Right ventricle myocardium inferior (tissue), 1 donor: ENCODE data around the gene KIF18B. TPM values are rescaled to one million over a fixed set of nuclear protein-coding genes. Genes with fewer than 3 reads are reported as not detected.

Experiments
- ATAC-seq: fragments of 200-7000 bp; cut with Tn5 transposase; one replicate; pipeline ENCODE4 v1.9.1; 2020; ENCODE audit warnings: mild to moderate bottlenecking, moderate library complexity
- DNase-seq: peaks from one replicate; pipeline ENCODE4 v3.0.0; 2021; ENCODE audit errors: missing footprints
- intact Hi-C: fragments of 100-400 bp; cut with DNase I; formaldehyde crosslinking; loops from one replicate; pipeline ENCODE4 v1.11.0; 2022
- total RNA-seq: library from RNA; stranded (reverse); fragmentation: NEBNext Ultra II Directional; extraction: Animal tissue kit (Norgen Biotek cat#: 25700); gene quantifications from one replicate; pipeline ENCODE4 v1.2.1, GENCODE V29; 2021
- donor health status: DM: no; HTN: yes; CAD: no; lungs with severe emphysema.

The KIF18B gene
- total RNA-seq, 1 donor from 2014 or later, result 2.5 TPM

DNA sequence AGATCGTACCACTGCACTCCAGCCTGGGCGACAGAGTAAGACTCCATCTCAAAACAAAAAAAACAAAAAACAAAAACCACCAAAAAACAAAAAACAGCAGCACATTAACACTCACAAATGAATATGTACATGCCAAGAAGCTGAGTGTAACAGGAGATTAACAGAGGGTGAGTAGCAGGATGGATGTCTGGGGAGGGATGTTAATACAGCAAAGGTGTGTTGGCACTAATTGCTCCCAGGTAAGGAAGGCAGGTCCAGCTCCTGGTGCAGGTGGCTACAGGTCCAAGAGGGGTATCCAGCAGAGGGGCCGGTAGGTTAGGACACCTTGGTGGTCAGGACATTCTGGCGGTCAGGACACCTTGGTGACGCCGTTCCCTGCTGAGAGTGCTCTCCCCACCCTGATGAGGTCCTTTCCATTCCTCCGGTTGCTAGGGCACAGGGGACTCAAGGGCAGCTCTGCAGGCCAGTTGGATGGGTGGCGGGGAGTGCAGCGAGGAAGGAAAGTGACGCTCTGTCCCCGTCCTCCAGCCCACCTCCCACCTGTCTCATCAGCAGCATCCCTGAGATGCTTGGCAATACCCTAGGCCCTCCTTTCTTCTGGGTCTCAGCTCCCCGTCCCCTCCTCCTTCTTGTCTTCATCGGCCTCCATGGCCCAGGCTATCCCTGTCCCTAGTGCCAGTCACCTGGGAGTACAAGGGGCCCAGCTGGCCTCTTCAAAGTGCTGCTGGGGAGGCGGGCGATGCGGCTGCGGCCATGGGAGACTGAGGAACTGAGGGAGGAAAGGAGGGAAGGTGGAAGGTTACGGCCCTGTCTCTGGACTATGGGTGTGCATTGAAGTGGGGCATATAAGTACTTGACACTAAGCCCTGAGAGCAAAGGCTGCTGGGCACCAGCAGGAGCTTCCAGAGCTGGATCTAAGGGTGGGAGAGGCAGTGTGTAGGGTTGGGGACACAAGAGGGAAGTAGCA is 21.6 kb downstream of the KIF18B start:
- intact Hi-C loops, result no loop called here
- no peak for DNase-seq
- ATAC-seq, result no peak

DNA sequence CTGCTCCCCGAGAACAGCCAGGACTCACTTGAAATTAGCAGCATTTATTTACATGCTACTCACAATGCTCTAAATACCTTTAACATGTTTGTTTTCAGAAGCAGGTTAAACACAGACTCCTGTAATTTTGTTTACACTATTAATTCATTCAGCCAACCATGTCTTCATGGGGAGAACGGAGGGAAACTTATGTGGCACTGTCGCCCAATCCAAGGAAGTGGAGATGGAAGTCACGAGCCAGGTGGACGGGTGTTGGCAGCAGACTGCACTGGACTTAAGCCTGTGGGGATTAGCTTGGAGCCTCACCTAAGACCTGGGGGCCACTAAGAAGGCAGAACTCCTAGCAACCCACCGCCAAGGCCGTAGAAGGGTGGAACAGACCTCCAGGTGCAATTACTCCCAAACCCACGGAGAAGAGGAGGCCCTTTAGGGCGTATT is 23.4 kb downstream of the KIF18B start:
- DNase-seq (no peak), ATAC-seq (no peak)
- intact Hi-C loops, result no loop called here

DNA sequence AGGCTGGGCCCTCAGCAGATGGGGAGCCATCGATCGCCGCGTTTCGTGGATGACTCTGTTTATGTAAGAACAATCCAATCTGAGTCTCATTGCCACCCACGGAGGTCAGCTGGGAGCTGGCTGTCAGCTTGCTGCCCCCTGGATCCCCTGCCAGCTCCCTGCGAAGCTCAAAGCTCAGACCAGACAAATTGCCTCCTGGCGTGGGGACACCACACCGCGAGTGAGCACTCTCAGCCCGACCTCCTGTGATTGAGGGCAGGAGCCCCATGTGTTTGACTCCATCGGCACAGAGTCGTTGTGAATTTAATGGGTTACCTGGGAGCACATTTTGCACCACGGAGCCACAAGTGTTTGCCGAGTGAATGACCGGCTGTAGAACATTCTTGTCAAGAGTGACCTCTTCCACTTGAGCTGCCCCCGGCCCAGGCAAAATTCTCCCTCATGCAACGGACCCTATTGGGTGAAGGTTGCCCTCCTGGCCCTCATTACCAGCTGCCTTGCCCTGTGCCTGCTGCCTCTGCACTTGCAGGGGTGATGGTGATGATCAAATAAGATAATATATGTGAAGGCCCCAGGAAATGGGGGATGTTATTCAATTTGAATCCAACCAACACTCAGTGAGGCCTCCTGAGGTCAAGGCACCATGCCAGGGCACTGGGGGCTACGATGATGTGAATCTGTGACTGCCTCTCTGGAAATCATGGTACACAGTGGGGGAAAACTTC is 24.7 kb downstream of the KIF18B start:
- intact Hi-C loops, result no loop called here

DNA sequence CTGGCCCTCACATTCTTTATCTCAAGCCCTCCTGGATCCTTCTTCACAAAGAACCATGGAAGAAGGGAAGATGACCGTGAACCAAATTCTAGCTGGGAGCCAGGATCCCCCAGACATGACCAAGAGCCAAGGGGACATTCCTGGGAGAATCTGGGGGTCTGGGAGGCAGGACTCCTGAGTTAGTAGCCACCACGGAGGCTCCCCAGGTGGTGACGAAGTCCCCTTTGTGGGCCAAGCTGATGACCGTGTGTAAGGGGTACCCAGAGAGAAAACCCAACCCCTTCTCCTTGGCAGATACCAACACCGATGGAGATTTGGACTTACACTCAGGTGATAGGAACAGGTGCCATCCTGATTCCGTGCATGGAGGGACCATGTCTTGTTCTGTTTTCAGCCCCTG is 25.4 kb downstream of the KIF18B start:
- DNase-seq (no peak), ATAC-seq (no peak)
- intact Hi-C loops, result no loop called here

More for the DNA sequence above, 24.7 kb downstream of the KIF18B start:
- ATAC-seq (no peak), DNase-seq (peak; percentile 21)

DNA sequence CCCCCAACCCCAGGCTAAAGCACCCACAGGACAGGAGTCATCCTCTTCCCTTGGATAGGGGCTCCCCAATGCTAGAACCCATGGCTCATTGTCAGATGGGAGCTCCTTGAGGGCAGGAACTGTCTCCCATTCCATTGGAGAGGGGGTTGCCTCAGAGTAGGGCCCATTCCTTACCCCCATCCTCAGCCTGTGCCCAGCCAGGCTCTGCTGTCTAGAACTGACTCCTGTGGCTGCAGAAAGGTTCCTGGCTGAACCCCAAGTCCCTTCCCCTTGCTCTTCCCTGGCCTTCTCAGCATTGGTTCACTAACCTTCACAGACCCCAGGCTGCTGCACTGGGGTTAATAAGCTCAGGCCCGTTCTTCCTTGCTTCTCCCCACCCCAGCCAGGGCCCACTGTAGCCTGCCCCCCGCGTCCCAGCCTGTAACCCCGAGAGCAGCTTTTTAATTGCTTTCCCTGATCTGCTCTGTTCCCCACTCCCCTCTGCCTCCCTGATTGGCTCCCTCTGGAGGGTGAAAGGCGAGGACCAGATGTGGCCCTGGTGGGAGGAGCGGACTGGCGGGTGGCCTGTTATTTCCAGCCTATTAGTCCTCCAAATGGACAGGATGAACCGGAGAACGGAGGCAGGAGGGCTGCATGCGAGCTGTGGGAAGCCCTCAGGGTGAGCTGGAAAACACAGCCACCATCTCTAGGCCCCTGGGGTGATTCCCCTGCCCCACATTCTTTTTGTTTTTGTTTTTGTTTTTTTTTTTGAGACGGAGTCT is 26.3 kb downstream of the KIF18B start:
- DNase-seq (no peak), ATAC-seq (peak; percentile 79)

DNA sequence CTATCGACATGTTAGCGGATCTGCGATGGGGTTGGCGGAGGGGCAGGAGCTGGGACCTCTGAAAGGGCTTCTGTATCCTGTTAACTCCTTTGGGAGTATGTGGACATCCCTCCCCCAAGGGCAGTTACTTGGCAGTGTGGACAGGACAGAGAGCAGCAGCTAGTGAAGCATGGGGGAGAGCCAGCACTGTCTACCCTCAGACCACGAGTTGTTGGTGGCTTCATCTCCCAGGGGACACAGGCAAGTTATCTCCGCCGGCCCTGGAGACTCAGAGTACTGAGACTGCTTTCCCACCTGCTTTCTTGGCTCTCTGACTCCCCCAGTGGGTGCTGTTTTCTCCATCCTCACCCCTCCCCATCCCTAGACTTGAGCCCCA is 27.0 kb downstream of the KIF18B start:
- DNase-seq (no peak), ATAC-seq (peak; percentile 35)
- intact Hi-C loops, result loop anchor here (1.0 to 2.0 kb wide), 4 partner anchors 60 to 212 kb away; partner anchors contain the start of gene PLCD3

More for the DNA sequence above, 26.3 kb downstream of the KIF18B start:
- intact Hi-C loops, result loop anchor here (2.0 kb wide), 3 partner anchors 59 to 211 kb away; partner anchors contain the start of gene PLCD3

DNA sequence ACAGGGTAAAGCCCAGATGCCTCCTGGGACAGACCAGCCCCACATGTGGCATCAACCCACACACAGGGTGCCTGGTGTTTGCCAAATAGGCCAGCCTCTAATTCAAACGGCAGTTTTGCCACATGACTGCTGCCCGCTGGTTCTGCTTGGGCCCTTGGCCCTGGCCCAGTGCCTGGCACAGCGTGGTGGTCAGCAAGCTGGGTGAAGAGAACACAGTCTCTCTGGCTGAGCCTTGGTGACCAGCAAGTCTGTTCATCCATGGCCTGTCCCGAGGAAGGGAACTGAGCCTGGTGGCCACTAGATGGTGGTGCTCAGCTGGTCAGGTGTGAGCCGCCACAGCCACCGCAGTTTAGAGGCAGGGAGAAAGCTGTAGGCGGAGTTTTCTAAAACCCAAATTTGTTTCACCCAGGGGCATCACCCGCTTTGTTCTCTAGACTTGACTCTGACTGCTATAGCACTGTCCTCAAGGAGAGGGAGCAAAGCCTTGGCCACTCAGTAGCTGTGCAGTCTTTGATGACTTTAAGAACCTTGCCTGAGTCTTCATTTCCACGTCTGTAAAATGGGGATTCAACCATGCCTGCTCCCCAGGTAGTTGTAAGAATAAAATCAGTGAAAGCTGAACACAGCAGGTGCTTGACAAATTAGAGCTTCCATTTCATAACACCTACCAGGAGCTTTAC is 27.5 kb downstream of the KIF18B start:
- peak; percentile 82 for ATAC-seq
- DNase-seq, result peak; percentile 87
- intact Hi-C loops, result loop anchor here (1.0 to 2.0 kb wide), 4 partner anchors 61 to 213 kb away; partner anchors contain the start of gene PLCD3

DNA sequence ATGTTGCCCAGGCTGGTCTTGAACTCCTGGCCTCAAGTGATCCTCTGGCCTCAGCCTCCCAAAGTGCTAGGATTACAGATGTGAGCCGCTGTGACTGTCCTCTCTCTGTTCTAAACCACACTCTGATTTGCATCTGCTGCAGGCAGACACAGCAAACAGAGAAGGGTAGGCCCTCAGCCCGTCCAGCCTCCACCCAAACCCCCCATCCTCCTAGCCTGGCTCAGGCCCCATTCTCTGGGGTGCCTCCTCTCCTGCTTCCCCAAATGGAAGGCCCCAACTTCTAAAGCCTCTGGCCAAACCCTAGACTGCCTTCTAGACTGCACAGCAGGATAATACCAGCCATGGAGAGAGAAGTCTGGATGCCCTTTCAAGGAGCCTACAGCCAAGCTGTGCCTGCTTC is 28.2 kb downstream of the KIF18B start:
- no peak for DNase-seq
- ATAC-seq, result no peak
- intact Hi-C loops, result no loop called here

DNA sequence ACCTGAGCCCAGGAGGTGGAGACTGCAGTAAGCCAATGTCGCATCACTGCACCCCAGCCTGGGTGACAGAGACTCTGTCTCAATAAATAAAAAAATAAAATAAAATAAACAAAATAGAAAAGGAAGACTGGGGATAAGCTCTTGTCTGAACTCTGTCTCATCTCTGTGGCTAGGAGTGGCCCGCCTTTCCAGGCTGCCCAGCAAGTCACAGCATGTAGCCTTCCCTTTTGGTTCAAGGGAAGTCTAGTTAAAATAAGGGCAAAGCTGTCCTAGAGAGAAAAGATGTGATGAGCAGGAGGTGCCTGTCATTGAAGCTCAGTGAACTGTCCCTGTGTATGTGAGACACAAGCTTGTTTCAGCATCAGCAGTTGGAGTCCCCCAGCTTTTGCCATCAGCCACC is 29.6 kb downstream of the KIF18B start:
- ATAC-seq (no peak), DNase-seq (no peak)
- intact Hi-C loops, result no loop called here

DNA sequence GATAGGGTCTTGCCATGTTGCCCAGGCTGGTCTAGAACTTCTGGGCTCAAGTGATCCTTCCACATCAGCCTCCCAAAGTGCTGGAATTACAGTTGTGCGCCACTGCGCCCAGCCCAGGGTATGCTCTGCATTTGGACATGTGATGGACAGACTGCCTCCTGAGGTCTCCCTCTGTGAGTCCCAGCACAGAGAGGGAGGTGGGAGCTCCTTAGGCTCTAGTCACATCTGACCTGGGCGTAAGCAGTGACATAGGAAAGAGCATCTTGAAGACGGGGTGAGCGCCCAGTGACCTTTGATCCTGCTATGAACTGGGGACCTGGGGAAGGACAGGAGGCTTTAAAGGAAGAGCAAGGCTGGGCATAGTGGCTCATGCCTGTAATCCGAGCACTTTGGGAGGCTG is 30.1 kb downstream of the KIF18B start:
- DNase-seq (no peak), ATAC-seq (no peak)
- intact Hi-C loops, result no loop called here

DNA sequence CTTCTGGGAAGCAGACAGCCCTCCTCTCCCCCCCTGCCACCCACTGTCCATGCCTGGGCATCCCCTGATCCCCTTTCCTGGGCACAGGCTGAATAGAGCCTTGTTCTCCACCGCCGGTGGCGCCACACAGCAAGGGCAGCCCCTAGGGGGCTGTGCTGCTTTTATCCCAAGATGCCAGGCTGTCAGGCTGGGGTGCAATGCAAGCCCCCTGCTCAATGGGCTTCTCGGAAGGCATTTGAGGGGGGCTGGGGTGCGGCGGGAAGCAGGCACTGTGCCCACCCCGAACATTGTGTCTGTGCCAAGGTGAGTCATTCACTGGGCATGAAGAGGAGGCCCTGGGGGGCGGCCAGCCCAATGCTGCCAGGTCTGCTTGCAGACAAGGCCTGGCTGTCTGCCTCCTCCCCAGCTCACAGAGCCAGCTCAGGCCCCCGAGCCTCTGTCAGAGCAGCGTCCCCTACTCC is 30.8 kb downstream of the KIF18B start:
- DNase-seq (peak; percentile 85), ATAC-seq (peak; percentile 27)
- intact Hi-C loops, result no loop called here

DNA sequence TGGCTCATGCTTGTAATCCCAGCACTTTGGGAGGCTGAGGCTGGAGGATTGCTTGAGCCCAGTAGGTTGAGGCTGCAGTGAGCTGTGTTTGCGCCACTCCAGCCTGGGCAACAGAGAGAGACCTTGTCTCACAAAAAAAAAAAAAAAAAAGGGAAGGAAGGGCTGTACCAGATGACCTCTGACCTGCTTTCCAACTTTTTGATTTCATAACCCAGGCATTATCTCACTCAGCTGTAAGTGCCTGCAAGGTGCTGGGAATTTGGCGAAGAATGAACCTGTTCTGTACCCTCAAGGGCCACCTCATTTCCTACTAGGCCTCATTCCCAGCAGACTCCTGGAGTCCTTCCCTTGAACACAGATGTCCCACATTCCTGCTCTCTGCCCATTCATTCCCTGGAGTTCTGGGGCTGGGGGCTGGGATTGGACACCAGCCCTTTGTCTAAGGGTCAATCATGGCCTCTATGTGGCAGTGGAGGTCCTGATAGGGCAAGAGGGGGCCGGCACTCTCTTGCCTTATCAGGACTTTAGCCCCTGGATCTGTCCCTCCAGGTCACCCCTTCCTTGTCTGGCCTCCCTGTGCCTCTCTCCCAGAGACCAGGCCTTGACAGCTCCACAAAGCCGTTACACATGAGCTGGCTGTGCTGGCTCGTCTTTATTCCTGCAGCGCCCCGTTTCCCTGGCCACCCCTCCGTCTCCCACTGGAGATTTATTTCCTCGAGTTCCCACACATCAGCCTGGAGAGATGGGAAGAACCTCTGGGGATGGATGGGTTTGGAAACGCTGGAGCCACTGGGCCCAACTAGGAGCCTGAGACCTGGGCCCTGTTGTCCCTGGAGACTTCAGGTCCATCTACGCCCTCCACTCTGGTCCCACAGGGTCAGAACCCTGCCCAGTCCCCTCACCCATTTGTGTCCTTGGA is 31.5 kb downstream of the KIF18B start:
- ATAC-seq, result no peak
- intact Hi-C loops, result no loop called here
- DNase-seq, result no peak

DNA sequence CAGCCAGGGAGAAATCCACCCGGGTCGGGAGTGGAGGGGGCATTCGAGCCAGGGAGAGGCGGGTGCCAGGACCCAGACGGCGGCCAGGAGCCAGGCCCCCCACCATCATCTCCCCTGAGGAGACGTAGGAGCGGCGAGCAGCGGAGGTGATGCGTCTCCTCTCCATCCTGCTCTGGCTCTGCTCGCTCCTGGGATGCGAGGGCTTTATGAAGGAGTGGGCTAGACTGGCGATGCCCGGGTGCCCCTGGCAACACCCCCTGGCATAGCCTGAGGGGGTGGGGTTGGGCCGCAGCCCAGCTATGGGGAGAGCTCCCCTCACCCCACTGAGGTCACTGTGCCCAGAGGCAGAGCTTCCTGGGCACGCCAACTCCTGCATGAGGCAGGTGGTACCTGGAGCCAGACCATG is 32.2 kb downstream of the KIF18B start, which contains the start of gene GFAP:
GFAP (minus strand) TSS at position 180 of the 406 bp plus-strand sequence; CDS start at position 166, 14 bp downstream.
- no peak for DNase-seq
- intact Hi-C loops, result no loop called here
- ATAC-seq, result no peak

DNA sequence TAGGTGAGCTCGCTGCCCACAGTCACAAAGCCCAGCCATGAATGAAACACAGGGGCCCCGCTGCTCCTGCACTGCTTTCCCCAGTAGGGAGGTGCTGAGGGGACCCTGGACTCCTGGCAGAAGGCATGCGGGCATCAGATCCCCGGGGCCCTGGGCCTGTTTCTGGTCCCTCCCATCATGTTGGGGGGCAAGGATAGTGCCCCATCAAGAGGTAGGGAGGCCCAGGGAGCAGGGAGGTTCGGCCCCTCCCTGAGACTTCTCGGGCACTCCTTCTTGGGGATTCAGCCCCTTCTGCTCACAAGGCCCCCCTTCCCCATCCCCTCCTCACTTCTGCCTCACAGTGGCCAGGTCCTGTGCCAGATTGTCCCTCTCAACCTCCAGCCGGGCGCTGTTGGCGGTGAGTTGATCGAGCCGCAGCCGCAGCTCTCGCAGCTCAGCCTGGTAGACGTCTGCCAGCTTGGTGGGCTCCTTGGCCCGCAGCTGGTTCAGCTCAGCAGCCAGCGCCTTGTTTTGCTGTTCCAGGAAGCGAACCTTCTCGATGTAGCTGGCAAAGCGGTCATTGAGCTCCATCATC is 32.8 kb downstream of the KIF18B start:
- no peak for ATAC-seq
- intact Hi-C loops, result no loop called here
- no peak for DNase-seq

DNA sequence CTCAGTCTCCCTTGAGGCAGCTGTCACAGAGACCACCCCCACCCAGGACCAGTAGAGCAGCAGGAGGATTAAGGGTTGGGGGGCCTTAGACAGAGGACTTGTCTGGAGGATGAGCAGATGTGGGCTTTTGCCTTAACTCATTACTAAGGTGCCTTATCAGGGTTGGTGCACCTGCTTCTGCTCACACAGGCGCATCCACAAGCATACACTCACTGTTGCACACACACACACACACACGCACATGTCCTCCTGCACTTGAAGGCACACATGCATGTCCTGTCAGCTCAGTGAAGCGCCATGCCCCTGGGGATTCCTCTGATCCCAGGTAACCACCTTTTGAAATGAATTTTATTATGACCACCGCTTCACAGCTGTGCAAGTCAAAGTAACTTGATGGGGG is 33.4 kb downstream of the KIF18B start:
- ATAC-seq (no peak), DNase-seq (no peak)
- intact Hi-C loops, result no loop called here

DNA sequence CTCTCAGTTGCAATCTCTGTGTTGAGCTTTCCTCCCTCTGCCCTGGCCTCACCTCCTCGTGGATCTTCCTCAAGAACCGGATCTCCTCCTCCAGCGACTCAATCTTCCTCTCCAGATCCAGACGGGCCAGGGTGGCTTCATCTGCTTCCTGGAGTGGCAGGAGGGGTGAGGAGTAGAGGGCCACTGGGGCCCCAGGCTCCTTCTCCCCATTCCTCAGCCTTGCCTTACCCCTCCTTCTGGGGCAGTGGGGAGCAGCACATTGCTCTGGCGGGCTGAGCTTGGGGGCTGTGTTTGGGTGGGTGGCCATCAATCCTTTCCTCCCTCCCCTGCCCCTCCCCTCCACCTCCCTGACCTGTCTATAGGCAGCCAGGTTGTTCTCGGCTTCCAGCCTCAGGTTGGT is 33.9 kb downstream of the KIF18B start:
- intact Hi-C loops, result no loop called here

More for the DNA sequence above, 33.9 kb downstream of the KIF18B start:
- DNase-seq (no peak), ATAC-seq (no peak)
